Neural cell (in vitro differentiated cells): Measurements from ENCODE around the gene SYK. TPM values are rescaled to one million over a fixed set of nuclear protein-coding genes. Genes with fewer than 3 reads are reported as not detected.

Experiments
- H2AFZ ChIP-seq: fragments of 200-600, 300-800 bp; sonication (generic), shearing (Covaris generic); 2 replicates; pipeline ENCODE4 v1.6.0; 2014; ENCODE audit warnings: low read depth, mild to moderate bottlenecking, antibody characterized with exemption, low read length, moderate library complexity
- H3F3A ChIP-seq: fragments of 200-600 bp; shearing (Covaris generic); 2 replicates; pipeline ENCODE4 v1.6.1; 2016; ENCODE audit warnings: mild to moderate bottlenecking, moderate library complexity, mixed read lengths, antibody characterized with exemption, low read length; ENCODE audit not compliant: insufficient read depth, poor library complexity, severe bottlenecking
- H3K27ac ChIP-seq: fragments of 200-600, 300-800 bp; sonication (generic), shearing (Covaris generic); 2 replicates; pipeline ENCODE4 v1.5.1; 2014; ENCODE audit warnings: mild to moderate bottlenecking, low read length, moderate library complexity
- H3K27me3 ChIP-seq: fragments of 300-800, 200-600 bp; sonication (generic), shearing (Covaris generic); 2 replicates; pipeline ENCODE4 v1.6.0; 2014; ENCODE audit warnings: mild to moderate bottlenecking, low read depth, low read length, moderate library complexity; ENCODE audit not compliant: insufficient read depth
- H3K36me3 ChIP-seq: fragments of 300-800, 200-600 bp; sonication (generic), shearing (Covaris generic); 2 replicates; pipeline ENCODE4 v1.5.1; 2014; ENCODE audit warnings: mild to moderate bottlenecking, antibody characterized with exemption, low read length, moderate library complexity; ENCODE audit not compliant: insufficient read depth
- H3K4me2 ChIP-seq: fragments of 300-800, 200-600 bp; sonication (generic), shearing (Covaris generic); 2 replicates; pipeline ENCODE4 v1.6.0; 2014; ENCODE audit warnings: mild to moderate bottlenecking, low read length
- H3K4me3 ChIP-seq: fragments of 300-800, 200-600 bp; sonication (generic), shearing (Covaris generic); 2 replicates; pipeline ENCODE4 v1.5.1; 2014; ENCODE audit warnings: mild to moderate bottlenecking, low read length, moderate library complexity
- H3K79me2 ChIP-seq: fragments of 200-600 bp; shearing (Covaris generic); replicated peaks from 2 replicates; pipeline ENCODE4 v1.6.0; 2014; ENCODE audit warnings: mild to moderate bottlenecking, low read length, moderate library complexity; ENCODE audit not compliant: insufficient read depth
- H3K9ac ChIP-seq: fragments of 300-800, 200-600 bp; sonication (generic), shearing (Covaris generic); 2 replicates; pipeline ENCODE4 v1.6.1; 2016; ENCODE audit warnings: mild to moderate bottlenecking, low read length, mixed read lengths
- H3K9me2 ChIP-seq: fragments of 200-600 bp; shearing (Covaris generic); 2 replicates; pipeline ENCODE4 v1.6.1; 2016; ENCODE audit warnings: mild to moderate bottlenecking, low read length, mixed read lengths; ENCODE audit not compliant: insufficient read depth
- H3K9me3 ChIP-seq: fragments of 200-600, 300-800 bp; sonication (generic), shearing (Covaris generic); 2 replicates; pipeline ENCODE4 v1.6.1; 2016; ENCODE audit warnings: mild to moderate bottlenecking, mixed run types, low read length, moderate library complexity, mixed read lengths
- H4K20me1 ChIP-seq: fragments of 200-600 bp; shearing (Covaris generic); 2 replicates; pipeline ENCODE4 v1.6.1; 2016; ENCODE audit warnings: mild to moderate bottlenecking, mixed run types; ENCODE audit not compliant: insufficient read depth
- EP300 ChIP-seq: fragments of 450-650 bp; conservative IDR thresholded peaks from 2 replicates; pipeline ENCODE4 v1.6.1; 2014; ENCODE audit warnings: antibody characterized with exemption, mild to moderate bottlenecking, moderate library complexity; ENCODE audit not compliant: poor library complexity, severe bottlenecking
- EZH2 ChIP-seq: fragments of 200-600, 300-800 bp; shearing (Covaris generic), sonication (generic); IDR thresholded peaks from 2 replicates; pipeline ENCODE4 v1.6.1; 2014; ENCODE audit warnings: antibody characterized with exemption, low read length, borderline replicate concordance, mild to moderate bottlenecking; ENCODE audit not compliant: insufficient read depth, poor library complexity, severe bottlenecking
- MXI1 ChIP-seq: fragments of 450-650 bp; conservative IDR thresholded peaks from 2 replicates; pipeline ENCODE4 v1.6.1; 2014; ENCODE audit warnings: antibody characterized with exemption, mild to moderate bottlenecking; ENCODE audit not compliant: poor library complexity, severe bottlenecking
- POLR2AphosphoS5 ChIP-seq: IDR thresholded peaks from 2 replicates; pipeline ENCODE4 v1.6.1; 2012
- RAD21 ChIP-seq: fragments of 450-650 bp; conservative IDR thresholded peaks from 2 replicates; pipeline ENCODE4 v1.6.1; 2014; ENCODE audit warnings: antibody characterized with exemption, mild to moderate bottlenecking, moderate library complexity
- REST ChIP-seq: IDR thresholded peaks from 2 replicates; pipeline ENCODE4 v1.6.1; 2012; ENCODE audit warnings: borderline replicate concordance
- SMC3 ChIP-seq: fragments of 450-650 bp; conservative IDR thresholded peaks from 2 replicates; pipeline ENCODE4 v1.6.1; 2014; ENCODE audit warnings: antibody characterized with exemption, mild to moderate bottlenecking, moderate library complexity; ENCODE audit not compliant: poor library complexity
- TAF1 ChIP-seq: IDR thresholded peaks from 2 replicates; pipeline ENCODE4 v1.6.1; 2012; ENCODE audit warnings: low read depth
- polyA plus RNA-seq: library from polyadenylated mRNA; depleted of rRNA; stranded (reverse); fragments of >200 nt; gene quantifications from 2 replicates; pipeline ENCODE4 v1.2.3, GENCODE V29; 2014
- TF ChIP-seq, protein P1 (sequence below): fragments of 450-650 bp; IDR thresholded peaks from 2 replicates; pipeline ENCODE4 v1.5.1; 2014; ENCODE audit warnings: antibody characterized with exemption, mild to moderate bottlenecking, moderate library complexity; ENCODE audit not compliant: poor library complexity, severe bottlenecking

Gene SYK
- polyA plus RNA-seq, 1 donor from 2014 or later = not detected

DNA sequence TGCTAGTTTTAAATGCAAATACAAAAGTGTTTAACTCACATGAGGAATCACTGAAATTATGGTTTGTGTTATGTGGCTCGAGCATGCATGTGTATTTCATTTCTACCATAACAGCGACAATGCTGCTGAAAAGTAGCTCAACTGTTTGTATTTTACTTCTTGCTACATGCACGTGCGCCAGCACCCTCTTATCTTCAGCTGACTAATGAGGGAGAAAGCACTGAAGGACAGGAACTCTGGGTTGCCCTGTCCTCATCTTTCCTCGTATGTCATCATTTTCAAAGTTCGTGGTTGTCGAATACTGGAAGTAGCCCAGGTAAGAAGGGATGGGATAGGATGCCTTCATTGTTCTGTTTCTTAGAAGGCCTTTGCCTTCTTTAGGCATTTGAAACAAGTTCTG, 120.3 kb downstream of the SYK start:
- no peak overlapping the region for H3K4me2 ChIP-seq
- no peaks in the 10 kb centered on the region for H3K27me3 ChIP-seq
- H3K79me2 ChIP-seq = no peaks in the 10 kb centered on the region
- H3K4me3 ChIP-seq = no peak overlapping the region
- H3K9ac ChIP-seq = no peak overlapping the region
- H3K9me2 ChIP-seq = no peaks in the 10 kb centered on the region
- H4K20me1 ChIP-seq = no peaks in the 10 kb centered on the region
- H2AFZ ChIP-seq = no peak overlapping the region
- H3K9me3 ChIP-seq = no peaks in the 10 kb centered on the region
- TF ChIP-seq POLR2AphosphoS5 = no peak
- no peak for TF ChIP-seq EP300
- TF ChIP-seq EZH2 = no peak
- TF ChIP-seq RAD21 = no peak
- TF ChIP-seq, protein P1, sequence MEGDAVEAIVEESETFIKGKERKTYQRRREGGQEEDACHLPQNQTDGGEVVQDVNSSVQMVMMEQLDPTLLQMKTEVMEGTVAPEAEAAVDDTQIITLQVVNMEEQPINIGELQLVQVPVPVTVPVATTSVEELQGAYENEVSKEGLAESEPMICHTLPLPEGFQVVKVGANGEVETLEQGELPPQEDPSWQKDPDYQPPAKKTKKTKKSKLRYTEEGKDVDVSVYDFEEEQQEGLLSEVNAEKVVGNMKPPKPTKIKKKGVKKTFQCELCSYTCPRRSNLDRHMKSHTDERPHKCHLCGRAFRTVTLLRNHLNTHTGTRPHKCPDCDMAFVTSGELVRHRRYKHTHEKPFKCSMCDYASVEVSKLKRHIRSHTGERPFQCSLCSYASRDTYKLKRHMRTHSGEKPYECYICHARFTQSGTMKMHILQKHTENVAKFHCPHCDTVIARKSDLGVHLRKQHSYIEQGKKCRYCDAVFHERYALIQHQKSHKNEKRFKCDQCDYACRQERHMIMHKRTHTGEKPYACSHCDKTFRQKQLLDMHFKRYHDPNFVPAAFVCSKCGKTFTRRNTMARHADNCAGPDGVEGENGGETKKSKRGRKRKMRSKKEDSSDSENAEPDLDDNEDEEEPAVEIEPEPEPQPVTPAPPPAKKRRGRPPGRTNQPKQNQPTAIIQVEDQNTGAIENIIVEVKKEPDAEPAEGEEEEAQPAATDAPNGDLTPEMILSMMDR = no peak
- no peak for TF ChIP-seq REST
- TF ChIP-seq SMC3 = no peak
- no peak for TF ChIP-seq MXI1
- no peak for TF ChIP-seq TAF1
- no peak overlapping the region for H3K27ac ChIP-seq
- H3F3A ChIP-seq = no peaks in the 10 kb centered on the region
- H3K36me3 ChIP-seq = no peaks in the 10 kb centered on the region

DNA sequence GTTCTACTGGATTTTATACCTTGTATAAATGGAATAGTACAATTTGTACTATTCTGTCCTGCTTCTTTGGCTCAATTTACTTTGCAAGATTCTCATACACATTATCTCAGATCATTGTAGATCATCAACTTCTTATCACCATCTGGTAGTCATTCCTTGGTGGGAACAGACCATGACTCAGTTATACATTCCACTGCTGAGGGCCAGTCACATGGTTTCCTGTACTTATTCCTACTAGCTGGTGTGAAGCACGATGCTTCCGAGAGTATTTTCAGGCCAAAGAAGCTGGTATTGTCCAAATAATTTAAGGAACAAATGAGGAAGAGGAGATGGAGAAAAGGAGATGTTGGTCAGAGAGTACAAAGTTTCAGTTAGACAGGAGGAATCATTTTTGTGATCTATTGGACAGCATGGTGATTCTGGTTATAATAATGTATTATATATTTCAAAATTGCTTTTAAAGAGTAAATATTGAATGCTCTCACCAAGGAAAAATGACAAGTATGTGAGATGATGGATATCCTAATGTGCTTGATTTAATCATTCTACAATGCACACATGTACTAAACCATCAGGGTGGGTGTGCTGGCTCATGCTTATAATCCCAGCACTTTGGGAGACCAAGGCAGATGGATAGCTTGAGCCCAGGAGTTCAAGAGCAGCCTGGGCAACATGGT, 124.1 kb downstream of the SYK start:
- TF ChIP-seq POLR2AphosphoS5 = no peak

GRCh38 chr9:90926936-90927335, 125.3 kb downstream of the SYK start:
- Histone ChIP-seq H3K9ac (no peak overlapping the region), H3K9me2 (no peaks in the 10 kb centered on the region), H4K20me1 (no peaks in the 10 kb centered on the region), H3K27me3 (no peaks in the 10 kb centered on the region), H3K27ac (no peak overlapping the region), H3F3A (no peaks in the 10 kb centered on the region), H3K4me2 (no peak overlapping the region), H3K9me3 (no peaks in the 10 kb centered on the region), H3K79me2 (no peaks in the 10 kb centered on the region), H3K4me3 (no peak overlapping the region), H3K36me3 (no peaks in the 10 kb centered on the region), H2AFZ (no peak overlapping the region)
- TF ChIP-seq SMC3 (no peak), EZH2 (no peak), REST (no peak), MXI1 (no peak), POLR2AphosphoS5 (no peak), RAD21 (no peak), TAF1 (no peak), EP300 (no peak)
- TF ChIP-seq, protein P1 = no peak

More for the DNA sequence above, 124.1 kb downstream of the SYK start:
- no peak overlapping the region for H3K4me3 ChIP-seq
- no peak overlapping the region for H3K27ac ChIP-seq
- H3K79me2 ChIP-seq = no peaks in the 10 kb centered on the region
- H2AFZ ChIP-seq = no peak overlapping the region
- H4K20me1 ChIP-seq = no peaks in the 10 kb centered on the region
- H3K4me2 ChIP-seq = no peak overlapping the region
- no peaks in the 10 kb centered on the region for H3F3A ChIP-seq
- no peaks in the 10 kb centered on the region for H3K9me2 ChIP-seq
- no peaks in the 10 kb centered on the region for H3K36me3 ChIP-seq
- H3K27me3 ChIP-seq = no peaks in the 10 kb centered on the region
- no peak overlapping the region for H3K9ac ChIP-seq
- H3K9me3 ChIP-seq = no peaks in the 10 kb centered on the region
